HG03045 (cell line): ENCODE results near the gene NPS.

Experiments
- ATAC-seq: cut with Tn5 transposase; IDR thresholded peaks from one replicate; pipeline ENCODE4 v1.9.1; 2021; ENCODE audit warnings: mild to moderate bottlenecking, moderate library complexity; ENCODE audit not compliant: unreplicated experiment

NPS gene

GRCh38 chr10:127556916-127557315, 7.8 kb downstream of the NPS start:
- ATAC-seq: no peak

- no peak for ATAC-seq
Observed at GRCh38 chr10:127561647-127562046, 12.5 kb downstream of the NPS start.

- ATAC-seq: no peak
Observed at GRCh38 chr10:127563718-127564553, 14.8 kb downstream of the NPS start.

GRCh38 chr10:127564644-127565043, 15.5 kb downstream of the NPS start:
- no peak for ATAC-seq

- no peak for ATAC-seq
Observed at GRCh38 chr10:127565583-127565982, 16.5 kb downstream of the NPS start.

- ATAC-seq: no peak
Observed at GRCh38 chr10:127569210-127569609, 20.1 kb downstream of the NPS start.

GRCh38 chr10:127570036-127570435, 20.9 kb downstream of the NPS start:
- ATAC-seq: no peak

- ATAC-seq: no peak
Observed at GRCh38 chr10:127571386-127571785, 22.3 kb downstream of the NPS start.

- ATAC-seq: no peak
Observed at GRCh38 chr10:127576051-127576450, 26.9 kb downstream of the NPS start.

- no peak for ATAC-seq
Observed at GRCh38 chr10:127576740-127577161, 27.6 kb downstream of the NPS start.

GRCh38 chr10:127577376-127578258, 28.5 kb downstream of the NPS start:
- ATAC-seq: no peak

GRCh38 chr10:127578259-127578960, 29.3 kb downstream of the NPS start:
- no peak for ATAC-seq

- no peak for ATAC-seq
Observed at GRCh38 chr10:127578961-127579305, 29.8 kb downstream of the NPS start.

- no peak for ATAC-seq
Observed at GRCh38 chr10:127579640-127580039, 30.5 kb downstream of the NPS start.

GRCh38 chr10:127580822-127581221, 31.7 kb downstream of the NPS start:
- no peak for ATAC-seq

GRCh38 chr10:127585519-127586023, 36.5 kb downstream of the NPS start:
- ATAC-seq: no peak

- no peak for ATAC-seq
Observed at GRCh38 chr10:127587668-127588365, 38.7 kb downstream of the NPS start.

GRCh38 chr10:127592586-127592985, 43.5 kb downstream of the NPS start:
- ATAC-seq: no peak

GRCh38 chr10:127600479-127600878, 51.4 kb downstream of the NPS start:
- ATAC-seq: no peak
